RKO (cell line): Measurements from ENCODE around the gene PIBF1.
"Not testable (repeated sequence)": the region's sequence is repeated elsewhere in the genome, so short reads cannot be mapped to it uniquely, and the experiment has no call there.

Source experiments
- DNase-seq: peaks from one replicate; pipeline ENCODE4 v3.0.0-alpha.2; 2016; ENCODE audit warnings: low spot score

PIBF1 gene

GRCh38 chr13:72820898-72821279 lies 39.0 kb downstream of the PIBF1 start:
- no peak for DNase-seq

GRCh38 chr13:72823081-72823480 lies 41.1 kb downstream of the PIBF1 start:
- no peak for DNase-seq

- DNase-seq = no peak
These were observed 41.8 kb downstream of the PIBF1 start for GRCh38 chr13:72823724-72824123.

GRCh38 chr13:72834601-72835000 lies 52.7 kb downstream of the PIBF1 start:
- no peak for DNase-seq

GRCh38 chr13:72839831-72840426 lies 58.0 kb downstream of the PIBF1 start:
- peak; percentile 57 for DNase-seq

- DNase-seq = no peak
These were observed 61.1 kb downstream of the PIBF1 start for GRCh38 chr13:72842991-72843390.

DNA sequence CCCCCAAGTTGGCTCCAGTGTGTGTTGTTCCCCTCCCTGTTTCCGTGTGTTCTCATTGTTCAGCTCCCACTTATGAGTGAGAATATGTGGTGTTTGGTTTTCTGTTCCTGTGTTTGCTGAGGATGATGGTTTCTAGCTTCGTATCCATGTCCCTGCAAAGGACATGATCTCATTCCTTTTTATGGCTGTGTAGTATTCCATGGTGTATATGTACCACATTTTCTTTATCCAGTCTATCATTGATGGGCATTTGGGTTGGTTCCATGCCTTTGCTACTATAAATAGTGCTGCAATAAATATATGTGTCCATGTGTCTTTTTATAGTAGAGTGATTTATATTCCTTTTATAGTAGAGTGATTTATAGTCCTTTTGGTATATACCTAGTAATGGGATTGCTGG lies 63.2 kb downstream of the PIBF1 start:
- DNase-seq = not testable (repeated sequence)

GRCh38 chr13:72849571-72849970 lies 67.6 kb downstream of the PIBF1 start:
- DNase-seq = no peak

DNA sequence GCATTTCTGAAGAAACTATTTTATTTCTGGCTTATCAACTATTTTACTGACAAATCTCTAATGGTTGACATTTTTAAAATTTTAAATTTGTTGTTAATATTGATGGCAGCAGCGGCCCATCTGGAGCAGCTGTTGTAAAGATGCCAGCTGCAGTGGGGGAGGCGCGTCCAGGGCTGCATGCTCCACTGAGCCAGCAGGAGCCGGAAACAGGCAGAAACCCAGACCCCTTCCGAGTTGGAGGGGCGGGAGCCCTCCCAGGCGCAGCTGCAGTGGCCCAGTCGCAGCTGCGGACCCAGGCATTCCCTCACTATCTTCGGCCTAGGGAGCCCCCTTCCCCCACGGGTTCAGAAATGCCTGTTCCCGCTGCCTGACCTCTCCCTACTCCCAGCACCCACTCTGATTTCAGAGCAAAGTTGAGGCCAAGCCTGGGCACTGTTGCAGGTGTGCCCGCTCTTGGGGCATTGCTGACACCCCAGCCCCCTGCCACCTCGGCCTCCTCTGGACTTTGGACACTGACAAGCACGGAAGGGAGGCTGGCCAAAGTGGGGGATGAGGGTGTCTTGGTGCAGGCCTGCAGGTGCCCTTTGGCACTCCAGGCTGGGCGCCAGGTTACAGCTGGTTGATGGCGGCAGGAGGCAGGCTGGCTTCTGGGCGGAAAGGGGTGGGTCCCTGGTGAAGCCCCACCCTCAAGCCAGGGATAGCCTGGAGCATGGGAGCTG lies 69.2 kb downstream of the PIBF1 start:
- DNase-seq = no peak

GRCh38 chr13:72851678-72852014 lies 69.7 kb downstream of the PIBF1 start:
- DNase-seq = no peak

DNA sequence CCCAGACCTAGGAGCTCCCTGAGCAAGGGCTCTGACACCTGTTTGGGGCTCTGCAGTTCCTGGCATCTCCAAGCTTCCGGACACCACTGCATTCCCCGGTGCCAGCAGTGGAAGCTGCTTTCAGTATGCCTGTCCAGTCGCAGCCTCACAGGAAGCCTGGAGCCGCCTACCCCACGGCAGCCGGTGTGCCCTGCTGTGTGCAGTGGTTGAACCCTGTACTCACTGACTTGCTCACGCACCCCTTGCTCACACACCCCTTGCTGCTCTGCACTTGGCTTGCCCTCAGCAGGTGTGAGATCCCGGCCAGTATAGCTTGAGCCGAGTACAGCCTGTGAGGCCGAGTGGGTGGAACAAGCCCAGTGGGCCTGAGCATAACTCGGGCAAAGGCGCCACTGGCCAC lies 70.3 kb downstream of the PIBF1 start:
- DNase-seq = no peak

DNA sequence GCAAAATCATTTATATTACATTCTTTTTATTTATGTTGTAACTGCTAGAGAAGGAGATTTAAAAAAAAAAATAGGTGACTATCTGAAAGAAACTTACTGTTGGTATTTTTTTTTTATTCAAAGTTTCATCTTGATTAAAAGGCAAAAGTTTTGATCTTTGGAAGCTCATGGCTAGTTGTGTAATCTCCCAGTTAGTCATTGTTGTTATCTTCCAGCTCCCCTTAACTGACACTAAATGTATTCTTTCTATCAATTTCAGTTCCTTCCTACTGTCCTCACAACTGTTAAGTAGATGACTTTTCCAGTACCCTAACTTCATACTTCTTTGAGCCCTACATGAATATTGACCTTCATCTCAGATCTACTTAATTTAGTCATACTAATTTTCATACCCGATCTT lies 71.1 kb downstream of the PIBF1 start:
- DNase-seq = no peak

GRCh38 chr13:72864142-72865011 lies 82.4 kb downstream of the PIBF1 start:
- no peak for DNase-seq

DNA sequence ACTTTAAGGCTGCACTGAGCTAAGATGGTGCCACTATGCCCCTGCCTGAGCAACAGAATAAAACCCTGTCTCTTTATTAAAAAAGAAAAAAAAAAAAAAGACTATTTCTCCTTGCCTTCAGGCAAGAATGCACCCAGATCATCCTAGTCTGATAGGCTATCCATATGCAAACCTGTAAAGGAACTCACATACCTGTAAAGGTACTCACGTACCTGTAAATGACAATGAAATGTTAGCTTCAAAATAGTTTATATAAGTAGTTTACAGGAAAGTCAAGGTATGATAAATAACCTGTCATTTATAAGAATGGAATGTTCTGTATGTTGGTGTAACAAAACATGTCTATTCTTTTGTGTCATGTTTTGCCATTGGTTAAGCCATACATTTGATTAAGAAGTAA lies 86.3 kb downstream of the PIBF1 start:
- no peak for DNase-seq

DNA sequence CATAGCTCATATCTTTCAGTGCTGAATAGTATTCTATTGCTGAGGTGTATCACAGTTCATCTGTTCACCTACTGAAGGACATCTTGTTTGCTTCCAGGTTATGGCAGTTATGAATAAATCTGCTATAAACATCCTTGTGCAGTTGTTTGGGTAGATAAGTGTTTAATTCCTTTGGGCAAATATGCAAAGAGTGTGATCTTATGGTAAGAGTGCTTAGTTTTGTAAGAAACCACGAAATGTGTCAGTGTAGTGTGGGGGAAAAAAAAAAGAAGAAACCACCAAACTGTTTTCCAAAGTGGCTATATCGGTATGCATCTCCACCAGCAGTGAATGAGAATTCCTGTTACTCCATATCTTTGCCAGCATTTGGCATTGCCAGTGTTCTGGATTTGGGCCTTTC lies 93.3 kb downstream of the PIBF1 start:
- DNase-seq = no peak

DNA sequence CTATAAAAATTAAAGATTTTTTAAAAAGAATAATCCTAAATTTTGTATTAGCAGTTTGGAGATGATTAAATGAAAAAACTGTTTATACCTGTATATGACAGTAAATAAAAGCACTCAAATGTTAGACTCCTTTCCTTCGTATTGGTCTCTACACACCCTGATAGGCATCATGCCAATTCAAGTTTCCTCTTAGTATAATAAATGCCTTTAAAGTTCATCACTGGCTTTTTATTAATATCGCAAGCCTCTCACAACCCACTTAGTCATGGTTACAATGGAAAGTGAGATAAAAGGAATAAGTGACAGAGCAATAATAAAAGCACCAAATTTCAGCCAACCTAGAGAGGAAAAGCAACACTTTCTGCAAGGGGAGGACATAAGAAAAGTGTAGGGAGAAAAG lies 102.2 kb downstream of the PIBF1 start:
- no peak for DNase-seq

GRCh38 chr13:72886272-72887067 lies 104.5 kb downstream of the PIBF1 start:
- DNase-seq = no peak

DNA sequence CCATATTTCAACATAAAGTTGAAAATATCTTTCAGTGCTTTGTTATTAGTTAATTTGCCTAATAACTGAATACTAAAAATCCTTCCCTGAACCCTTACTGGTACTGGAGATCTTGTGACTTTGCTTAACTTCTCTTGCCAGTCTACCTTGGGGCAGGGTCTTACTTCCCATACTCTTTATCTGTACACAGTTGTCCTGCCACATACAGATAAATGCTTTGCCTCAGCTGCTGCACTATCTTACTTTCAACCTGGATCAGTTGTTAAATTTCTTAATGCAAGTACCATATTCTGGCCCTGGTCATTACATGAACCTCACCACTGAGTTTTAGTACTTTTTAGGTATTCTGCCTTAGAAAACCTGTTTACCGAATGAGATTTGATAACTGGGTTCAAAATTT lies 107.6 kb downstream of the PIBF1 start:
- DNase-seq = no peak

DNA sequence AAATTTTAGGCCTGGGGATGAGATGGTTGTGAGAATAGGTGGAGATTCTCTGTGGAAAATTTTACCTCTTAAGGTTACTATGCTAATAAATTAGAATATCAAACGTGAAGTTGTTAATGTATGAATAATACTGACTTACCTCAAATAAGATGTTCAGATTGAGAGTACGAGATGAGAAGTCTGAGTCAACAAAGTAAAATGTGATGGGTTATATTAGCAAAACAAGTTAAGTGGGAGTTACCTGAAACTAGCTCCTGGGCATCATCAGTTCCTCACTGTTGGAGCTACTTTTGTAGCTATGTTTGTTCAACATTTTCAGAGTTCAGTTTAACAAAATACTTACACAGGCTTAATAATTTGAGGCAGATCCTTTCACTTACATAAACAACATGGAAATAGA lies 108.6 kb downstream of the PIBF1 start:
- DNase-seq = no peak

GRCh38 chr13:72891423-72891822 lies 109.5 kb downstream of the PIBF1 start:
- DNase-seq = no peak

- DNase-seq = no peak
These were observed 114.9 kb downstream of the PIBF1 start for GRCh38 chr13:72896869-72897268.

GRCh38 chr13:72901546-72901945 lies 119.6 kb downstream of the PIBF1 start:
- not testable (repeated sequence) for DNase-seq
